Fibroblast of pulmonary artery (primary cell): ENCODE results near the gene SGF29.

Experiments
- DNase-seq: peaks from one replicate; pipeline ENCODE4 v3.0.0-alpha.2; 2010; ENCODE audit warnings: low read depth
- H3K4me3 ChIP-seq: replicated peaks from 2 replicates; pipeline ENCODE4 v1.5.1; 2011; ENCODE audit warnings: low read depth, mild to moderate bottlenecking, control low read depth, low read length, moderate library complexity
- TF ChIP-seq, protein P1 (sequence below): IDR thresholded peaks from 2 replicates; pipeline ENCODE4 v1.5.1; 2011; ENCODE audit warnings: mild to moderate bottlenecking, control low read depth, low read length, inconsistent platforms; ENCODE audit errors: missing control alignments

The SGF29 gene

DNA sequence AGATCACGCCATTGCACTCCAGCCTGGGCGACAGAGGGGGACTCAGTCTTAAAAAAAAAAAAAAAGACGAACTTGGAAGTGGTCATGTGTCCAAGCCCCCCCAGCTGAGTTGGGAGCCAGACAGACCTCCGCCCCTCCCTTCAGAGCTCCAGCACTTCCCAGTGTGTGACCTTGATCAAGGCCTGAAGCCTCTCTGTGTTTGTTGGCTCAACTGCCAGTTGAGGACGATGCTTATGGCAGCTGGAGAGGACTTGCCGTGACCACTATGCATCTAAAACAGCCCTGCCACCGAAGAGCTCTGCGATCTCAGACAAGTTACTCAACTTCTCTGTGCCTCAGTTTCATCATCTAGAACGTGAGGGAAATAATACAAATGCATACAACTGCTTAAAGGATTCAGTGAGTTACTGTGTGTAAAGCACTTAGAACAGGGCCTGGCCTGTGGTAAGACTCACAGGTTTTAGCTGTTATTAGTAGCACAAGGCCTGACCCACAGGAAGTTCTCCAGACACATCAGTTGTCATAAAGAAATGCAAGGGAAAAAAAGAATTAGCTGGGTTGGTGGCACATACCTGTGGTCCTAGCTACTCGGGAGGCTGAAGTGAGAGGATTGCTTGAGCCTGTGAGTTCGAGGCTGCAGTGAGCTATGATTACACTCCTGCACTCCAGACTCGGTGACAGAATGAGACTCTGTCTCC is 40.1 kb upstream of the SGF29 start:
- no peak for DNase-seq
- TF ChIP-seq, protein P1, sequence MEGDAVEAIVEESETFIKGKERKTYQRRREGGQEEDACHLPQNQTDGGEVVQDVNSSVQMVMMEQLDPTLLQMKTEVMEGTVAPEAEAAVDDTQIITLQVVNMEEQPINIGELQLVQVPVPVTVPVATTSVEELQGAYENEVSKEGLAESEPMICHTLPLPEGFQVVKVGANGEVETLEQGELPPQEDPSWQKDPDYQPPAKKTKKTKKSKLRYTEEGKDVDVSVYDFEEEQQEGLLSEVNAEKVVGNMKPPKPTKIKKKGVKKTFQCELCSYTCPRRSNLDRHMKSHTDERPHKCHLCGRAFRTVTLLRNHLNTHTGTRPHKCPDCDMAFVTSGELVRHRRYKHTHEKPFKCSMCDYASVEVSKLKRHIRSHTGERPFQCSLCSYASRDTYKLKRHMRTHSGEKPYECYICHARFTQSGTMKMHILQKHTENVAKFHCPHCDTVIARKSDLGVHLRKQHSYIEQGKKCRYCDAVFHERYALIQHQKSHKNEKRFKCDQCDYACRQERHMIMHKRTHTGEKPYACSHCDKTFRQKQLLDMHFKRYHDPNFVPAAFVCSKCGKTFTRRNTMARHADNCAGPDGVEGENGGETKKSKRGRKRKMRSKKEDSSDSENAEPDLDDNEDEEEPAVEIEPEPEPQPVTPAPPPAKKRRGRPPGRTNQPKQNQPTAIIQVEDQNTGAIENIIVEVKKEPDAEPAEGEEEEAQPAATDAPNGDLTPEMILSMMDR, result no peak
- H3K4me3 ChIP-seq, result no peak overlapping the region

DNA sequence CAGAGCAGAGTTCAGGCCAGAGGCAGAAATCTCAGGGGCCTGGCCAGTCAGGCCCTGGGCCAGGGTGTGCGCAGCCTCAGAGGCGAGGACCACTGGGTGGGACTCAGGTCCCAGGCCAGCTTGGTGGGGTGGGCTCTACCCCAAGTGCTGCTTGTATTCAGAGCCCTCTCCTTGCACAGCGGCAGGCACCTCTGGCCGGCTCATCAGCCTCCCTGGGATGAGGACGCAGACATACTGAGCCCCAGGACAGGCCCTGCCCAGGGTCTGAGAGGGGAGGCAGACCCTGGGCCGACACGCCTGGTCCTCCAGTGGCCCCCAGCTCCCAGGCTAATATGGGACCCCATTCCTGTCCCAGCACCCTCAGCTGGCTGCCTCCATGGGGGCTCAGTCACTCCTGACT is 39.5 kb upstream of the SGF29 start:
- DNase-seq, result no peak
- H3K4me3 ChIP-seq, result no peak overlapping the region

DNA sequence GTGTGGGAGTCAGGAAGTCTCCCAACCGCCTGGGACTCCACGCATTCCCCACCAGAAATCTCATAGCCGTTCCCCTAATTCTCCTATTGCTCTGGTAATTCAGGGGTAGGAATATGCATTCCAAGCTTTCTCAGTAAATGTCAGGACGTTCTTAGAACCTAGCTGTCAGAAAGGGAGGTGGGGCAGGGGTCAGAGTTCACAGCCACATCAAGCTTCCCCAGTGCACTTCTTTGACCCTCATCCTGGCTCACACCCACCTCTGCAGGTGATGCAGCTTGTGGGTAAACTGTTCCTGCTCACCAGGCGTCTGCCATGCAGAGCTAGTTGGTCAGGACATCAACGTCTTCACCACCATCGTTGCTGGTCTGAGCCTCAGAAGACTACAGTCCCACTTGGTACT is 33.0 kb upstream of the SGF29 start:
- DNase-seq, result no peak
- TF ChIP-seq, protein P1, result no peak

More for the DNA sequence above, 39.5 kb upstream of the SGF29 start:
- TF ChIP-seq, protein P1, result no peak

DNA sequence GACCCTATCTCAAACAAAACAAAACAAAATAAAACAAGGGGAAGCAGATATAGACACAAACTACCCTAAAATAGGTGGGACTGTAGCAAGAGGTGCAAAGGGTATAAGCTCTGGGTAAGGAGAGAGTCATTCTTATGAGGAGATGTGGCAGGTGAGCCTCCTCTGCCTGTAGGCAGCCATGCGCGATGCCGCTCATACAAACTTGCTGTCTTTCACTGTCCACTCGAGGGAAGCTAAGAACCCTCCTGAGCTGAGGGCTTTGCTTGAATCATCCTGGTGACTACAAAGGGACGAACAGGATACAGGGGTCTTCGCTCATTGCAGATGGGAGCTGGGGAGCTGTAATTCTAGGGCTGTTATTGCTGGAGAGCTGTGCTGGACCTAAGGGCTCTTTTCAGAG is 32.3 kb upstream of the SGF29 start:
- no peak overlapping the region for H3K4me3 ChIP-seq
- DNase-seq, result no peak
- TF ChIP-seq, protein P1, result no peak

More for the DNA sequence above, 33.0 kb upstream of the SGF29 start:
- no peak overlapping the region for H3K4me3 ChIP-seq

DNA sequence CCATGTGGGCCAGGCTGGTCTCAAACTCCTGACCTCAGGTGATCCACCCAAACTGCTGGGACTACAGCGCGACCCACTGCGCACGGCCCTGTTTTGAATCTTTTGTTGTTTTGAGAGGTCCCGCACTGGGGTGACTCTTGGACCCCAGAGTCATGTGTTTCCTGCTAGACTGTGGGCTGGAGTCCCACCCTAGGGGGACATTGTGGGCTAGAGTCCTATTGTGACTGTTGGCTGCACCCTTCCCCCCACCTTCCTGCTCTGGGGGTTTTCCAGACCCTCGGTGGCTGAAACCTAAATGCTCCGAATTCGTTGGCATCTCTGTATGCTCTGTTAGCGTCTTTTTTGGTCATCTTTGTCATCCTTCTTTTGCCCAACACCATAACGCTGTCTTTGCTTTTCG is 30.9 kb upstream of the SGF29 start:
- TF ChIP-seq, protein P1, result no peak
- no peak overlapping the region for H3K4me3 ChIP-seq
- no peak for DNase-seq

DNA sequence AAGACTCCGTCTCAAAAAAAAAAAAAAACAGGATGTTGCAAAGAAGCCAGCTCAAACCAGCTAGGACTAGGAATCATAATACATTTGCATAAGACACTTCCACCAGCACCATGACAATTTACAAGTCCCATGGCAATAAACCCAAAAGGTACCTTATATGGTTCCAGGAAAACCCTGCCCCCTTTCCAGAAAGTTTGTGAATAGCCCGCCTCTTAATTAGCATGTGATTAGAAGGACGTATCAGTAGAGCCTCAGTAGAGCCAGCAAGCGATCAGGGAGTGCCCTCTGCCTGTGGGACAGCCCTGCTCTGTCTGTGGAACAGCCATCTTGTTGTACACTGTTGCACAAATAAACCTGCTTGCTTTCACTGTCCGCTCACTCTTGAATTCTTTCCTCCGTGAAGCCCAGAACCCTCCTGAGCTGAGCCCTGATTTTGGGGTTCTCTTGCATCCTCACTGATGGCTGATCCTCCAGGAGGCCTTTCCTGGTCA is 29.0 kb upstream of the SGF29 start:
- no peak for DNase-seq
- TF ChIP-seq, protein P1, result no peak
- no peak overlapping the region for H3K4me3 ChIP-seq
